Measurements from ENCODE around the gene SNAP29. TPM values are rescaled to one million over a fixed set of nuclear protein-coding genes. Genes with fewer than 3 reads are reported as not detected.

SNAP29 gene
- total RNA-seq, 1 donor from 2014 or later, result 22.9 TPM

GRCh38 chr22:20884454-20884853 lies 25.6 kb downstream of the SNAP29 start:
- H3K36me3 Mint-ChIP-seq (ENCODE audit: unreplicated experiment), result no peaks in the 10 kb centered on the region
- no peak overlapping the region for H3K27ac Mint-ChIP-seq (ENCODE audit: unreplicated experiment)
- H3K4me3 Mint-ChIP-seq (ENCODE audit: unreplicated experiment), result no peak overlapping the region
- peaks cover 12% of the 10 kb centered on the region for H3K9me3 Mint-ChIP-seq (ENCODE audit: unreplicated experiment)
- peaks cover 5% of the 10 kb centered on the region for H3K27me3 Mint-ChIP-seq (ENCODE audit: unreplicated experiment)
- no peak for DNase-seq
- no peak for TF ChIP-seq CTCF (IDR thresholded peaks at IDR 0.05; ENCODE audit: partially characterized antibody, unreplicated experiment)
- peaks cover 15% of the 10 kb centered on the region for H3K4me1 Mint-ChIP-seq (ENCODE audit: low read depth, unreplicated experiment)

GRCh38 chr22:20885017-20885556 lies 26.3 kb downstream of the SNAP29 start:
- H3K36me3 Mint-ChIP-seq (ENCODE audit: unreplicated experiment), result no peaks in the 10 kb centered on the region
- no peak for DNase-seq
- H3K27ac Mint-ChIP-seq (ENCODE audit: unreplicated experiment), result peak overlapping the region; percentile 24
- TF ChIP-seq CTCF (IDR thresholded peaks at IDR 0.05; ENCODE audit: partially characterized antibody, unreplicated experiment), result no peak
- peaks cover 18% of the 10 kb centered on the region for H3K4me1 Mint-ChIP-seq (ENCODE audit: low read depth, unreplicated experiment)
- H3K4me3 Mint-ChIP-seq (ENCODE audit: unreplicated experiment), result no peak overlapping the region
- H3K9me3 Mint-ChIP-seq (ENCODE audit: unreplicated experiment), result peaks cover 12% of the 10 kb centered on the region
- peaks cover 5% of the 10 kb centered on the region for H3K27me3 Mint-ChIP-seq (ENCODE audit: unreplicated experiment)

- TF ChIP-seq CTCF (IDR thresholded peaks at IDR 0.05; ENCODE audit: partially characterized antibody, unreplicated experiment), result peak; percentile 79
- DNase-seq, result peak; percentile 90
- Mint-ChIP-seq H3K36me3 (ENCODE audit: unreplicated experiment) (no peaks in the 10 kb centered on the region), H3K27me3 (ENCODE audit: unreplicated experiment) (peaks cover 5% of the 10 kb centered on the region), H3K4me3 (ENCODE audit: unreplicated experiment) (no peak overlapping the region), H3K4me1 (ENCODE audit: low read depth, unreplicated experiment) (peaks cover 18% of the 10 kb centered on the region), H3K27ac (ENCODE audit: unreplicated experiment) (peak overlapping the region; percentile 24), H3K9me3 (ENCODE audit: unreplicated experiment) (peaks cover 12% of the 10 kb centered on the region)
Observed at GRCh38 chr22:20885557-20886323, 26.9 kb downstream of the SNAP29 start.

GRCh38 chr22:20887375-20887774 lies 28.6 kb downstream of the SNAP29 start:
- TF ChIP-seq CTCF (IDR thresholded peaks at IDR 0.05; ENCODE audit: partially characterized antibody, unreplicated experiment), result no peak
- Mint-ChIP-seq H3K36me3 (ENCODE audit: unreplicated experiment) (no peaks in the 10 kb centered on the region), H3K27me3 (ENCODE audit: unreplicated experiment) (peaks cover 5% of the 10 kb centered on the region), H3K4me3 (ENCODE audit: unreplicated experiment) (peak overlapping the region; percentile 48), H3K4me1 (ENCODE audit: low read depth, unreplicated experiment) (peaks cover 18% of the 10 kb centered on the region), H3K27ac (ENCODE audit: unreplicated experiment) (peak overlapping the region; percentile 82), H3K9me3 (ENCODE audit: unreplicated experiment) (peaks cover 11% of the 10 kb centered on the region)
- DNase-seq, result no peak
